ENCODE measurements around the gene SPRED1.
"Not testable (repeated sequence)": the region's sequence is repeated elsewhere in the genome, so short reads cannot be mapped to it uniquely, and the experiment has no call there.

GRCh38 chr15:38237021-38237420, 15.6 kb upstream of the SPRED1 start:
- not testable (repeated sequence) for TF ChIP-seq CTCF, POLR2A (IDR thresholded peaks at IDR 0.05)
